HG02798 (cell line): Measurements from ENCODE around the gene KRTAP9-2.
"Not testable (repeated sequence)": the region's sequence is repeated elsewhere in the genome, so short reads cannot be mapped to it uniquely, and the experiment has no call there.

Experiments used
- ATAC-seq: cut with Tn5 transposase; IDR thresholded peaks from one replicate; pipeline ENCODE4 v1.9.1; 2021; ENCODE audit warnings: mild to moderate bottlenecking; ENCODE audit not compliant: unreplicated experiment, poor library complexity

The KRTAP9-2 gene

GRCh38 chr17:41226598-41227095, at the start of gene KRTAP9-2:
TSS of gene KRTAP9-2 (plus strand) at chr17:41226648. CDS start at chr17:41226655, 7 bp downstream.
- ATAC-seq = not testable (repeated sequence)

- ATAC-seq = no peak
These were observed 49.6 kb upstream of the KRTAP9-2 start for GRCh38 chr17:41176744-41177387.

GRCh38 chr17:41177727-41178271, 48.6 kb upstream of the KRTAP9-2 start, which contains the start of gene KRTAP4-2:
TSS of gene KRTAP4-2 (minus strand) at chr17:41178221. CDS start at chr17:41178164, 57 bp downstream.
- no peak for ATAC-seq

- ATAC-seq = no peak
These were observed 48.1 kb upstream of the KRTAP9-2 start for GRCh38 chr17:41178341-41178740.

- no peak for ATAC-seq
These were observed 47.4 kb upstream of the KRTAP9-2 start for GRCh38 chr17:41178843-41179616.

GRCh38 chr17:41184480-41184961, 41.9 kb upstream of the KRTAP9-2 start, which contains the start of gene KRTAP4-1:
TSS of gene KRTAP4-1 (minus strand) at chr17:41184911. CDS start at chr17:41184854, 57 bp downstream.
- ATAC-seq = no peak

GRCh38 chr17:41185001-41185400, 41.4 kb upstream of the KRTAP9-2 start:
- no peak for ATAC-seq

GRCh38 chr17:41186872-41187271, 39.6 kb upstream of the KRTAP9-2 start:
- no peak for ATAC-seq

- not testable (repeated sequence) for ATAC-seq
These were observed 36.6 kb upstream of the KRTAP9-2 start, which contains the start of gene KRTAP9-1 for GRCh38 chr17:41189837-41190318. TSS of gene KRTAP9-1 (plus strand) at chr17:41189887. CDS start at chr17:41189887, 0 bp downstream.

- ATAC-seq = no peak
These were observed 36.1 kb upstream of the KRTAP9-2 start for GRCh38 chr17:41190328-41190727.

GRCh38 chr17:41196068-41196467, 30.4 kb upstream of the KRTAP9-2 start:
- no peak for ATAC-seq

- no peak for ATAC-seq
These were observed 26.9 kb upstream of the KRTAP9-2 start for GRCh38 chr17:41199421-41200078.

GRCh38 chr17:41211845-41212466, 14.5 kb upstream of the KRTAP9-2 start:
- ATAC-seq = no peak

GRCh38 chr17:41212524-41213169, 13.8 kb upstream of the KRTAP9-2 start:
- no peak for ATAC-seq

- no peak for ATAC-seq
These were observed 10.8 kb upstream of the KRTAP9-2 start for GRCh38 chr17:41215681-41216080.

- no peak for ATAC-seq
These were observed 2.6 kb upstream of the KRTAP9-2 start for GRCh38 chr17:41223821-41224220.

- no peak for ATAC-seq
These were observed 397 bp upstream of the KRTAP9-2 start for GRCh38 chr17:41226051-41226450.

GRCh38 chr17:41230094-41230493, 3.6 kb downstream of the KRTAP9-2 start:
- no peak for ATAC-seq

GRCh38 chr17:41231731-41232130, 5.3 kb downstream of the KRTAP9-2 start:
- ATAC-seq = no peak
